Thoracic aorta (tissue), 2 donors: ENCODE measurements around the gene FAM78B. TPM values are rescaled to one million over a fixed set of nuclear protein-coding genes. Genes with fewer than 3 reads are reported as not detected.

Experiments used
- ATAC-seq: fragments of 150-250 bp; one replicate; pipeline ENCODE4 v1.8.0; 2017; ENCODE audit warnings: low read depth; ENCODE audit not compliant: insufficient number of reproducible peaks, low FRiP score
- DNase-seq: peaks from one replicate; pipeline ENCODE4 v3.0.0-alpha.2; 2020; ENCODE audit warnings: low spot score
- H3K27ac ChIP-seq, 2 donors: fragments of 200-600 bp; sonication (generic); 1 replicate in 1 of 2; 2 replicates in 1 of 2; pipeline ENCODE4 v1.5.1; 2016; ENCODE audit warnings: mild to moderate bottlenecking in 2 of 2, moderate library complexity in 2 of 2
- H3K27me3 ChIP-seq: fragments of 200-600 bp; sonication (generic); replicated peaks from 2 replicates; pipeline ENCODE4 v1.6.0; 2016; ENCODE audit warnings: mild to moderate bottlenecking; ENCODE audit not compliant: insufficient read depth
- H3K36me3 ChIP-seq: fragments of 200-600 bp; sonication (generic); one replicate; pipeline ENCODE4 v1.5.1; 2016
- H3K4me1 ChIP-seq, 2 donors: fragments of 200-600 bp; sonication (generic); 1 replicate in 1 of 2; 2 replicates in 1 of 2; pipeline versions ENCODE4 v1.5.1 to v1.6.0; 2016; ENCODE audit warnings: low read depth in 2 of 2, mild to moderate bottlenecking in 1 of 2; ENCODE audit not compliant: control insufficient read depth in 1 of 2
- H3K4me3 ChIP-seq: fragments of 200-600 bp; sonication (generic); 2 replicates; pipeline ENCODE4 v1.5.1; 2016; ENCODE audit warnings: mild to moderate bottlenecking
- H3K9me3 ChIP-seq: fragments of 200-600 bp; sonication (generic); 2 replicates; pipeline ENCODE4 v1.5.1; 2016
- CTCF ChIP-seq: fragments of 200-600 bp; sonication (generic); IDR thresholded peaks from one replicate; pipeline ENCODE4 v1.5.1; 2019; ENCODE audit warnings: antibody characterized with exemption
- total RNA-seq, 2 donors: library from RNA; depleted of rRNA; stranded (reverse); fragments of >200 nt; gene quantifications; one replicate each; pipeline versions ENCODE4 v1.1.0 to v1.2.3, GENCODE V29; 2016

FAM78B gene
- total RNA-seq, 2 donors from 2014 or later: 0.56 to 0.81 TPM

- H3K27me3 ChIP-seq: no peaks in the 10 kb centered on the region
- TF ChIP-seq CTCF: no peak
- H3K36me3 ChIP-seq: no peaks in the 10 kb centered on the region
- ATAC-seq (no peak), DNase-seq (no peak)
- peaks cover 5 to 8% of the 10 kb centered on the region in 2 donors for H3K4me1 ChIP-seq
- no peaks in the 10 kb centered on the region for H3K9me3 ChIP-seq
- no peak overlapping the region for H3K27ac ChIP-seq
- no peak overlapping the region for H3K4me3 ChIP-seq
Measured at GRCh38 chr1:166082601-166083000, 84.2 kb downstream of the FAM78B start.

GRCh38 chr1:166080967-166081870 is 85.6 kb downstream of the FAM78B start:
- H3K4me3 ChIP-seq: no peak overlapping the region
- no peak for TF ChIP-seq CTCF
- DNase-seq (no peak), ATAC-seq (no peak)
- no peak overlapping the region for H3K27ac ChIP-seq
- H3K27me3 ChIP-seq: no peaks in the 10 kb centered on the region
- no peaks in the 10 kb centered on the region for H3K36me3 ChIP-seq
- H3K4me1 ChIP-seq: peaks cover 5 to 8% of the 10 kb centered on the region in 2 donors
- H3K9me3 ChIP-seq: no peaks in the 10 kb centered on the region

- no peak for TF ChIP-seq CTCF
- ATAC-seq (no peak), DNase-seq (no peak)
- no peaks in the 10 kb centered on the region for H3K9me3 ChIP-seq
- H3K4me3 ChIP-seq: no peak overlapping the region
- H3K27me3 ChIP-seq: no peaks in the 10 kb centered on the region
- H3K36me3 ChIP-seq: no peaks in the 10 kb centered on the region
- H3K27ac ChIP-seq: no peak overlapping the region
- peaks cover 5 to 8% of the 10 kb centered on the region in 2 donors for H3K4me1 ChIP-seq
Measured at GRCh38 chr1:166080277-166080966, 86.4 kb downstream of the FAM78B start.

GRCh38 chr1:166079276-166079675 is 87.5 kb downstream of the FAM78B start:
- TF ChIP-seq CTCF: no peak
- H3K9me3 ChIP-seq: no peaks in the 10 kb centered on the region
- H3K36me3 ChIP-seq: no peaks in the 10 kb centered on the region
- ATAC-seq (no peak), DNase-seq (no peak)
- peaks cover 5 to 8% of the 10 kb centered on the region in 2 donors for H3K4me1 ChIP-seq
- H3K4me3 ChIP-seq: no peak overlapping the region
- H3K27ac ChIP-seq: no peak overlapping the region
- no peaks in the 10 kb centered on the region for H3K27me3 ChIP-seq

- no peak for TF ChIP-seq CTCF
- ATAC-seq (no peak), DNase-seq (no peak)
- H3K4me3 ChIP-seq: no peak overlapping the region
- H3K4me1 ChIP-seq: no peaks in the 10 kb centered on the region
- no peaks in the 10 kb centered on the region for H3K36me3 ChIP-seq
- H3K27me3 ChIP-seq: no peaks in the 10 kb centered on the region
- no peaks in the 10 kb centered on the region for H3K9me3 ChIP-seq
- H3K27ac ChIP-seq: no peak overlapping the region
Measured at GRCh38 chr1:166073489-166073888, 93.3 kb downstream of the FAM78B start.
